ENCODE results near the gene RCOR1. TPM values are rescaled to one million over a fixed set of nuclear protein-coding genes. Genes with fewer than 3 reads are reported as not detected.

RCOR1 gene
- total RNA-seq, 1 experiment from 2014 or later = 34.1 TPM

- no peaks in the 10 kb centered on the region for H3K27me3 Mint-ChIP-seq (ENCODE audit: low read depth)
- no peak overlapping the region for H2BK5ac ChIP-seq (ENCODE audit: insufficient read length, low read length)
- TF ChIP-seq CTCF (conservative IDR thresholded peaks at IDR 0.05) = no peak
- no peak overlapping the region for H3K4ac ChIP-seq (ENCODE audit: low read depth, low read length)
- no peaks in the 10 kb centered on the region for H3K9me3 Mint-ChIP-seq
- no peaks in the 10 kb centered on the region for H4K20me1 ChIP-seq (ENCODE audit: control insufficient read depth, insufficient read depth, insufficient read length)
- no peak overlapping the region for H3K56ac ChIP-seq (ENCODE audit: insufficient read length, low read depth, low read length)
- peaks cover 7 to 18% of the 10 kb centered on the region in 2 experiments; a peak in 3 of 4 replicates for H3K4me1 Mint-ChIP-seq
- WGBS (ENCODE audit: extremely low coverage, insufficient read length, low lambda C conversion rate) = no CpG with 5 or more reads among the region's 8 CpGs
- no peak overlapping the region for H4K8ac ChIP-seq (replicated peaks; ENCODE audit: insufficient read length, low read depth, low read length)
- H2AFZ ChIP-seq (ENCODE audit: low read length) = no peak overlapping the region
- DNase-seq = no peak
- no peak overlapping the region for H2BK120ac ChIP-seq (ENCODE audit: low read depth, low read length, poor library complexity, severe bottlenecking)
- H3K4me1 ChIP-seq (ENCODE audit: insufficient read depth, low read length) = no peaks in the 10 kb centered on the region
- H4K91ac ChIP-seq (ENCODE audit: insufficient read length, low read depth, low read length) = no peak overlapping the region
- H3K27me3 ChIP-seq (ENCODE audit: insufficient read depth, low read length) = no peaks in the 10 kb centered on the region
- no peak overlapping the region for H3K4me3 Mint-ChIP-seq
- no peak overlapping the region for H2BK20ac ChIP-seq (ENCODE audit: low read depth, low read length, poor library complexity, severe bottlenecking)
- no peak overlapping the region for H3K27ac ChIP-seq (ENCODE audit: insufficient read length, low read depth, low read length)
- no peak overlapping the region for H2BK12ac ChIP-seq (ENCODE audit: insufficient read length, low read depth, low read length)
- H3K14ac ChIP-seq (ENCODE audit: insufficient read depth, low read length) = no peak overlapping the region
- H3K23ac ChIP-seq (ENCODE audit: insufficient read length, low read depth, low read length) = no peak overlapping the region
- H3K9me3 ChIP-seq (ENCODE audit: control insufficient read depth, low read depth, low read length) = no peaks in the 10 kb centered on the region
- no peak overlapping the region for H4K5ac ChIP-seq (ENCODE audit: insufficient read length, low read depth, low read length)
- H2BK15ac ChIP-seq (ENCODE audit: low read depth, low read length) = no peak overlapping the region
- H3K27ac Mint-ChIP-seq = no peak overlapping the region; a peak in 1 of 7 replicates
- H3K36me3 Mint-ChIP-seq (ENCODE audit: insufficient read depth in 1 of 3, low read depth in 3 of 3) = peaks cover 0 to 11% (median 0%) of the 10 kb centered on the region in 3 experiments; a peak in 3 of 7 replicates
- H3K79me1 ChIP-seq (ENCODE audit: insufficient read depth, low read depth, low read length, poor library complexity, severe bottlenecking) = no peaks in the 10 kb centered on the region
- no peak overlapping the region for H3K9ac ChIP-seq (ENCODE audit: extremely low read depth, insufficient read length, low read length)
- H3T11ph ChIP-seq (ENCODE audit: low read length) = no peak overlapping the region
- H2AK5ac ChIP-seq (ENCODE audit: insufficient read length, low read length) = no peak overlapping the region
- H3K79me2 ChIP-seq (ENCODE audit: insufficient read depth, low read length) = no peaks in the 10 kb centered on the region
- no peak overlapping the region for H3K4me2 ChIP-seq (ENCODE audit: insufficient read depth, insufficient read length, low read length)
- no peaks in the 10 kb centered on the region for H3K23me2 ChIP-seq (ENCODE audit: insufficient read length, low read depth, low read length, poor library complexity, severe bottlenecking)
- no peak overlapping the region for H3K18ac ChIP-seq (ENCODE audit: insufficient read length, low read depth, low read length)
Measured at GRCh38 chr14:102748806-102749205, 156.4 kb downstream of the RCOR1 start.
